ENCODE results near the gene SAV1. TPM values are rescaled to one million over a fixed set of nuclear protein-coding genes. Genes with fewer than 3 reads are reported as not detected.
"Not testable (repeated sequence)": the region's sequence is repeated elsewhere in the genome, so short reads cannot be mapped to it uniquely, and the experiment has no call there.

SAV1 gene
- 10 to 100 TPM in 6 of 8 experiments, 1 to 10 TPM in 2; 7.6 to 26.1 (median 15.6) TPM for total RNA-seq

DNA sequence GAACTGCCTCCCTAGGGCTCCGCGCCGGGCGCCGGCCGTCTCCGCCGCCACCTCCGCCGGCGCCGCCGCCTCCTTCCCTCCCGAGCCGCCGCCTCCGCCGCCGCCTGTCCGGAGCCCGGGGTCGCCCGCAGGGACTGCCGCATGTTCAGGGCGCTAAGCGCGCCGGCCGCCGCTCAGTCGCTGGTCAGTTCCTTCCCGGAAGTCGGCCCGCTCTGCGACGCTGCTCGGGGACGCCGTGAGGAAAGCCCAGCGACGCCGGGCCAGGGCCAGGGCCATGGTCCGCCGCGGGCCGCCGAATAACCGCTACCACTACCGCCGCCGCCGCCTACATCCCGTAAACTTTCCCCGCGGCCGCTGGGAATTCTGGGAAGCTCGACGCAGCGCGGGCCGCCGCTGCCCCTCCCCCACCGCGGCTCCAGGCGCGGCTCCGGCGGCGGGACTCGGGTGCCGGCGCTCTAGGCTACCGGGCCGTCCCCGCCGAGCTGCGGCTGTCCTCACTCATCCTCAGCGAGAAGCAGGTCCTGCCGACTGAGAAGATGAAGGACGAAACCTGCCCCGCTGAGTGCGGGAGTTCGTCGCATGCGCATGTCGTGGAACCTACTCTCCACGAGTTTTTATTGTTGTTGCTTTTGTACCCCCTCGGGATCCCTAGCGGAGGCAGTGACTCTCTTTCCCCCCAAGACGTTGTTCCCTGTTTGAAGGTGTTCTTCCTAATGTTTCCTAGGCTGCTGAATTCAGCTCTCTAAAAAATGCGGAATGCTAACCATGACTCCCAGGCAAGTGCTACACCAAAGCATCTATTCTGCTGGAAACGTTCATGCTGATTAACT lies at the start of gene SAV1:
TSS of gene SAV1 (minus strand) at position 311 of the 830 bp plus-strand sequence. CDS start 339 bp downstream, outside the sequence.
- WGBS, 10 experiments = 0% methylated on average over 1 to 23 of the region's 92 CpGs; no CpG with 5 or more reads in 2 of the 10 experiments
- ATAC-seq (replicated peaks in 6 of 8) = peak; percentile 79 to 89 (median 86)
- in situ Hi-C loops (cut with MboI; ENCODE audit: low pct_unique_long_range_greater_than_20kb in 2 of 9, low sequenced_read_pairs in 9 of 9, unreplicated experiment in 9 of 9) = no loop called here
- H3K27ac ChIP-seq = peak within 1 kb of the TSS; percentile 95 to 96
- peak within 1 kb of the TSS; percentile 63 to 84 (median 79) for H3K4me3 ChIP-seq
- H3K4me1 ChIP-seq (replicated peaks in 1 of 2) = peaks cover 9 to 23% of the 10 kb centered on the region in 2 donors

DNA sequence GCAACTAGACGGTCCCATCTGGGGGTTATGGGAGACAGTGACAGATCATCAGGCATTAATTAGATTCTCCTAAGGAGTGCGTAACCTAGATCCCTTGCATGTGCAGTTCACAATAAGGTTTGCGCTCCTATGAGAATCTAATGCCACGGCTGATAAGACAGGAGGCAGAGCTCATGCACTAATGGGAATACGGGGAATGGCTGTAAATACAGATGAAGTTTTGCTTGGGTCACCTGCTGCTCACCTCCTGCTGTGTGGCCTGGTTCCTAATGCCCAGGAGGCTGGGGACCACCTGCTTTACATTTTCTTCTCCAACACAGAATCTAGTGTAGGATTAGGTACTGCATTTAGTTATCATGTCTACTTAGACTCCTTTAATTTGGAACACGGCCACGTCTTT lies 49.7 kb upstream of the SAV1 start:
- no peak for ATAC-seq (replicated peaks in 6 of 8)
- Histone ChIP-seq H3K4me1 (replicated peaks in 1 of 2) (no peaks in the 10 kb centered on the region), H3K4me3 (no peak overlapping the region), H3K27ac (no peak overlapping the region)
- in situ Hi-C loops (cut with MboI; ENCODE audit: low pct_unique_long_range_greater_than_20kb in 2 of 9, low sequenced_read_pairs in 9 of 9, unreplicated experiment in 9 of 9) = no loop called here
- WGBS, 10 experiments = 63 to 83% (median 68%) methylated on average over 2 to 7 of the region's 7 CpGs

- WGBS, 10 experiments = 0 to 100% (median 82%) methylated on average over 1 to 2 of the region's 2 CpGs
- Histone ChIP-seq H3K4me3 (no peak overlapping the region), H3K4me1 (replicated peaks in 1 of 2) (no peaks in the 10 kb centered on the region), H3K27ac (no peak overlapping the region)
- peak in 3 of 8 experiments; percentile 69 to 82 (median 80) for ATAC-seq (replicated peaks in 6 of 8)
- in situ Hi-C loops (cut with MboI; ENCODE audit: low pct_unique_long_range_greater_than_20kb in 2 of 9, low sequenced_read_pairs in 9 of 9, unreplicated experiment in 9 of 9) = no loop called here
Observed at GRCh38 chr14:50714450-50715073, 46.5 kb upstream of the SAV1 start.

DNA sequence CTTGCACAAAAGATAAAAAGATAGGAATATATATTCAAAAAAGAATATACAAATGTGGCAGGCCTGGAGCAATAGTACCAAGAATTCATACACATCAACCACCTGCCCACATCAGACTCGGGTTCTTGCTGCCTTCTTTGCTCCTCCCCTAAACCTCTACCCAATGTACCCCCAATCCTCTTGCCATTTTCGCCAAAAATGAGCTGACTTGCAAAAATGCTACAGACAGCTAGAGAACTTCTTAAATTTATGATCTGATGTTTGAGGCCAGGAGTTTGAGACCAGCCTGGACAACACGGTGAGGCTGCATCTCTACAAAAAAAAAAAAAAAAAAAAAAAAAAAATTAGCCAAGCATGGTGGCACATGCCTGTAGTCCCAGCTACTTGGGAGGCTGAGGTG lies 42.9 kb upstream of the SAV1 start:
- 60 to 100% (median 100%) methylated on average over 1 to 3 of the region's 3 CpGs; no CpG with 5 or more reads in 2 of the 10 experiments for WGBS, 10 experiments
- ATAC-seq (replicated peaks in 6 of 8) = no peak
- no peaks in the 10 kb centered on the region for H3K4me1 ChIP-seq (replicated peaks in 1 of 2)
- in situ Hi-C loops (cut with MboI; ENCODE audit: low pct_unique_long_range_greater_than_20kb in 2 of 9, low sequenced_read_pairs in 9 of 9, unreplicated experiment in 9 of 9) = no loop called here
- H3K4me3 ChIP-seq = no peak overlapping the region
- H3K27ac ChIP-seq = no peak overlapping the region

GRCh38 chr14:50705026-50705593 lies 37.0 kb upstream of the SAV1 start:
- WGBS, 10 experiments = 87 to 96% (median 93%) methylated on average over 3 to 14 of the region's 22 CpGs; no CpG with 5 or more reads in 3 of the 10 experiments
- Histone ChIP-seq H3K27ac (no peak overlapping the region), H3K4me1 (replicated peaks in 1 of 2) (no peaks in the 10 kb centered on the region), H3K4me3 (no peak overlapping the region)
- in situ Hi-C loops (cut with MboI; ENCODE audit: low pct_unique_long_range_greater_than_20kb in 2 of 9, low sequenced_read_pairs in 9 of 9, unreplicated experiment in 9 of 9) = no loop called here
- no peak for ATAC-seq (replicated peaks in 6 of 8)

GRCh38 chr14:50704454-50705010 lies 36.4 kb upstream of the SAV1 start:
- Histone ChIP-seq H3K4me1 (replicated peaks in 1 of 2) (no peaks in the 10 kb centered on the region), H3K4me3 (no peak overlapping the region), H3K27ac (no peak overlapping the region)
- in situ Hi-C loops (cut with MboI; ENCODE audit: low pct_unique_long_range_greater_than_20kb in 2 of 9, low sequenced_read_pairs in 9 of 9, unreplicated experiment in 9 of 9) = no loop called here
- 94 to 95% methylated on average over 11 of the region's 26 CpGs; no CpG with 5 or more reads in 8 of the 10 experiments for WGBS, 10 experiments
- ATAC-seq (replicated peaks in 6 of 8) = no peak

DNA sequence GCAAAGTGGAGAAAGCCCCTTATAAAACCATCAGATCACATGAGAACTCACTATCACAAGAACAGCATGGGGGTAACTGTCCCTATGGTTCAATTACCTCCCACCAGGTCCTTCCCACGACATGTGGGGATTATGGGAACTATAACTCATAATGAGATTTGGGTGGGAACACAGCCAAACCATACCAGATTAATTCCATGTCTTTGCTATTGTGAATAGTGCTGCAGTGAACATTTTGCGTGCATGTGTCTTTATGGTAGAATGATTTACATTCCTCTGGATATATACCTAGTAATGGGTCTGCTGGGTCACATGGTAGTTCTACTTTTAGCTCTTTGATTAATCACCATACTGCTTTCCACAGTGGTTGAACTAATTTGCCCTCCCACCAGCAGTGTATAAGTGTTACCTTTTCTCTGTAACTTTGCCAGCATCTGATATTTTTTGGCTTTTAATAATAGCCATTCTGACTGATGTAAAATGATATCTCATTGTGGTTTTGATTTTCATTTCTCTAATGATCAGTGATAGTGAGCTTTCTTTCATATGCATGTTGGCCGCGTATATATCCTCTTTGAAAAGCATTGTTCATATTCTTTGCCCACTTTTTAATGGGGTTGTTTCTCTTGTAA lies 29.7 kb upstream of the SAV1 start:
- Histone ChIP-seq H3K4me3 (no peak overlapping the region), H3K4me1 (replicated peaks in 1 of 2) (no peaks in the 10 kb centered on the region), H3K27ac (no peak overlapping the region)
- ATAC-seq (replicated peaks in 6 of 8) = no peak
- in situ Hi-C loops (cut with MboI; ENCODE audit: low pct_unique_long_range_greater_than_20kb in 2 of 9, low sequenced_read_pairs in 9 of 9, unreplicated experiment in 9 of 9) = no loop called here
- WGBS, 10 experiments = 62 to 100% (median 72%) methylated on average over 2 to 4 of the region's 4 CpGs; no CpG with 5 or more reads in 2 of the 10 experiments

DNA sequence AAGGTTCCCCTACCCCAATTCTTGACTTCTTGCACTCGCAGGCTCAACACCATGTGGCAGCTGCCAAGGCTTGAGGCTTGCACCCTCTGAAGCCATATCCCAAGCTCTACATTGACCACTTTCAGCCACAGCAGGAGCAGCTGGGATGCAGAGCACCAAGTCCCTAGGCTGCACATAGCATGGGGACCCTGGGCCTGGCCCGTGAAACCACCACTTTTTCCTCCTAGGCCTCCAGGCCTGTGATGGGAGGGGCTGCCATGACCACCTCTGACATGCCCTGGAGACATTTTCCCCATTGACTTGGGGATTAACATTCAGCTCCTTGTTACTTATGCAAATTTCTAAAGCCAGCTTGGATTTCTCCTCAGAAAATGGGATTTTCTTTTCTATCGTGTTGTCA lies 26.2 kb upstream of the SAV1 start:
- H3K4me1 ChIP-seq (replicated peaks in 1 of 2); in situ Hi-C loops (cut with MboI; ENCODE audit: low pct_unique_long_range_greater_than_20kb in 2 of 9, low sequenced_read_pairs in 9 of 9, unreplicated experiment in 9 of 9); H3K27ac ChIP-seq; H3K4me3 ChIP-seq; ATAC-seq (replicated peaks in 6 of 8): not testable (repeated sequence)
- WGBS, 10 experiments = 80 to 100% (median 88%) methylated on average over 1 to 3 of the region's 3 CpGs; no CpG with 5 or more reads in 4 of the 10 experiments

DNA sequence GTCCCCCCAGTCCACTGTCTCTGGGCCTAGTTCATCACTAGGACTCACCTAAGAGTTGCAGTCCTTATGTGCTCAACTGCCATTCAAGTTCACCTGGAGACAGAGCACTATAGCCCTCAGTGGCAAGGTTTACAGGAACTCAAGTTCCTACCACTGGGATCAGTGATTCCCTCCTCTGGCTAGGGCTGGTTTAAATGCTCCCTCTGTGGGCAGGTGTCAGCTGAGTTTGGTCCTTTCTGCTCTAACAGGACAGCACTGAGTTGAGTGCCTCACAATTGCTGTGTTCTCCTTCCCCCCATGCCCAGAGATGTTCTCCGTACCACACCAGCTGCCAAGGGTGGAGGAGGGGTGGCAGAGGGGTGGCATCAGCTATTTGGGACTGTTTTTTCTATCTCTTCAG lies 20.8 kb upstream of the SAV1 start:
- no peak for ATAC-seq (replicated peaks in 6 of 8)
- H3K4me1 ChIP-seq (replicated peaks in 1 of 2) = no peaks in the 10 kb centered on the region
- 80% methylated on average over 1 of the region's 1 CpG; no CpG with 5 or more reads in 9 of the 10 experiments for WGBS, 10 experiments
- H3K4me3 ChIP-seq = no peak overlapping the region
- in situ Hi-C loops (cut with MboI; ENCODE audit: low pct_unique_long_range_greater_than_20kb in 2 of 9, low sequenced_read_pairs in 9 of 9, unreplicated experiment in 9 of 9) = no loop called here
- H3K27ac ChIP-seq = no peak overlapping the region

- Histone ChIP-seq H3K4me1 (replicated peaks in 1 of 2) (no peaks in the 10 kb centered on the region), H3K27ac (no peak overlapping the region), H3K4me3 (no peak overlapping the region)
- in situ Hi-C loops (cut with MboI; ENCODE audit: low pct_unique_long_range_greater_than_20kb in 2 of 9, low sequenced_read_pairs in 9 of 9, unreplicated experiment in 9 of 9) = no loop called here
- ATAC-seq (replicated peaks in 6 of 8) = no peak
Observed at GRCh38 chr14:50679674-50680073, 11.6 kb upstream of the SAV1 start.

DNA sequence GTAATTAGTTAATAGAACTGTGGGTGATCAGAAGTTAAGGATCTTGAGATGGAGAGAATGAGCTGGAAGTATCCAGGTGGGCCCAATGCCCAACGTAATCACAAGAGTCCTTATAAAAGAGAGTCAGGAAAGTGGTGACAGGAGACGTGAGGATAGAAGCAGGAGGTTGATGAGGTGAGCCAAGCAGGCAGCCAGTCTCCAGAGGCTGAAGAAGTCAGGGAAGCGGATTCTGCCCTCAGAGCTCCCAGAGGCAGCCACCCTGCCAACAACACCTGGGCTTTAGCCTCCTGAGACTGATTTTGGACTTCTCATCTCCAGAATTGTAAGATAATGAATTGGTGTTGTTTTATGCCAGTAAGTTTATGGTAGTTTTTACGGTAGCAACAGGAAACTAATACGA lies 10.1 kb upstream of the SAV1 start:
- no peak overlapping the region for H3K27ac ChIP-seq
- no peaks in the 10 kb centered on the region for H3K4me1 ChIP-seq (replicated peaks in 1 of 2)
- 62 to 100% (median 88%) methylated on average over 3 to 5 of the region's 5 CpGs; no CpG with 5 or more reads in 4 of the 10 experiments for WGBS, 10 experiments
- no peak for ATAC-seq (replicated peaks in 6 of 8)
- no peak overlapping the region for H3K4me3 ChIP-seq
- in situ Hi-C loops (cut with MboI; ENCODE audit: low pct_unique_long_range_greater_than_20kb in 2 of 9, low sequenced_read_pairs in 9 of 9, unreplicated experiment in 9 of 9) = no loop called here

GRCh38 chr14:50677527-50678063 lies 9.5 kb upstream of the SAV1 start:
- 3 to 100% (median 59%) methylated on average over 3 to 5 of the region's 5 CpGs for whole genome bisulfite sequencing, 10 experiments
- in situ Hi-C loops (cut with MboI; ENCODE audit: low pct_unique_long_range_greater_than_20kb in 2 of 9, low sequenced_read_pairs in 9 of 9, unreplicated experiment in 9 of 9) = no loop called here
- Histone ChIP-seq H3K4me1 (replicated peaks in 1 of 2) (no peaks in the 10 kb centered on the region), H3K4me3 (no peak overlapping the region), H3K27ac (no peak overlapping the region)
- peak in 2 of 8 experiments; percentile 63 to 91 for ATAC-seq (replicated peaks in 6 of 8)

Data from motor neuron (in vitro differentiated cells).